HAP-1 (cell line): ENCODE data around the gene TSPAN2.
"Not testable (repeated sequence)": the region's sequence is repeated elsewhere in the genome, so short reads cannot be mapped to it uniquely, and the experiment has no call there.

Source experiments
- DNase-seq, 2 experiments: peaks; one replicate each; pipeline ENCODE4 v3.0.0-alpha.2; 2016 to 2020; ENCODE audit warnings: low spot score in 2 of 2
- H3K27me3 ChIP-seq: fragments of 250-450 bp; sonication (Bioruptor Pico); 2 replicates; pipeline ENCODE4 v1.5.1; 2020; ENCODE audit warnings: low read depth, mild to moderate bottlenecking, moderate library complexity
- H3K36me3 ChIP-seq: fragments of 250-450 bp; sonication (Bioruptor Pico); replicated peaks from 2 replicates; pipeline ENCODE4 v1.5.1; 2020; ENCODE audit warnings: mild to moderate bottlenecking
- H3K4me1 ChIP-seq: fragments of 250-450 bp; sonication (Bioruptor Pico); 2 replicates; pipeline ENCODE4 v1.5.1; 2020; ENCODE audit warnings: mild to moderate bottlenecking
- H3K4me3 ChIP-seq: fragments of 250-450 bp; sonication (Bioruptor Pico); 2 replicates; pipeline ENCODE4 v1.5.1; 2020; ENCODE audit warnings: mild to moderate bottlenecking, moderate library complexity
- H3K9me3 ChIP-seq: fragments of 250-450 bp; sonication (Bioruptor Pico); 2 replicates; pipeline ENCODE4 v1.5.1; 2020; ENCODE audit warnings: mild to moderate bottlenecking, moderate library complexity
- in situ Hi-C: fragments of 300-500 bp; cut with MboI; formaldehyde crosslinking; loops from 3 replicates; pipeline ENCODE4 v1.14.3; 2020; ENCODE audit warnings: low sequenced_read_pairs, inconsistent platforms, mixed read lengths

The TSPAN2 gene

GRCh38 chr1:115023593-115023992 is 65.7 kb downstream of the TSPAN2 start:
- Histone ChIP-seq H3K4me1 (no peaks in the 10 kb centered on the region), H3K36me3 (no peaks in the 10 kb centered on the region), H3K4me3 (no peak overlapping the region), H3K9me3 (no peaks in the 10 kb centered on the region), H3K27me3 (no peaks in the 10 kb centered on the region; the same call in 1 of the 2 replicates)
- DNase-seq, result no peak
- in situ Hi-C loops, result no loop called here

GRCh38 chr1:115021145-115021544 is 68.2 kb downstream of the TSPAN2 start:
- Histone ChIP-seq H3K27me3 (no peaks in the 10 kb centered on the region; the same call in 1 of the 2 replicates), H3K4me1 (no peaks in the 10 kb centered on the region), H3K36me3 (no peaks in the 10 kb centered on the region), H3K4me3 (no peak overlapping the region), H3K9me3 (no peaks in the 10 kb centered on the region)
- in situ Hi-C loops, result no loop called here
- no peak for DNase-seq

GRCh38 chr1:115019549-115019948 is 69.8 kb downstream of the TSPAN2 start:
- H3K36me3 ChIP-seq, H3K27me3 ChIP-seq, in situ Hi-C loops, H3K9me3 ChIP-seq, DNase-seq, H3K4me1 ChIP-seq, H3K4me3 ChIP-seq: not testable (repeated sequence)

- no peaks in the 10 kb centered on the region for H3K36me3 ChIP-seq
- no peaks in the 10 kb centered on the region for H3K4me1 ChIP-seq
- no peak overlapping the region for H3K4me3 ChIP-seq
- DNase-seq, result no peak
- in situ Hi-C loops, result no loop called here
- no peaks in the 10 kb centered on the region for H3K9me3 ChIP-seq
- no peaks in the 10 kb centered on the region for H3K27me3 ChIP-seq
Observed at GRCh38 chr1:115013792-115014191, 75.5 kb downstream of the TSPAN2 start.

- in situ Hi-C loops, result no loop called here
Observed at GRCh38 chr1:115012434-115012833, 76.9 kb downstream of the TSPAN2 start.

GRCh38 chr1:115012006-115012405 is 77.3 kb downstream of the TSPAN2 start:
- no peak for DNase-seq
- no peaks in the 10 kb centered on the region for H3K9me3 ChIP-seq

More at GRCh38 chr1:115012434-115012833, 76.9 kb downstream of the TSPAN2 start:
- Histone ChIP-seq H3K36me3 (no peaks in the 10 kb centered on the region), H3K4me3 (no peak overlapping the region), H3K4me1 (no peaks in the 10 kb centered on the region), H3K9me3 (no peaks in the 10 kb centered on the region), H3K27me3 (no peaks in the 10 kb centered on the region)
- DNase-seq, result no peak

GRCh38 chr1:115006191-115006590 is 83.1 kb downstream of the TSPAN2 start:
- Histone ChIP-seq H3K4me1 (no peaks in the 10 kb centered on the region), H3K4me3 (no peak overlapping the region), H3K9me3 (no peaks in the 10 kb centered on the region), H3K27me3 (0 out of 2 replicates have a peak, but pooled peaks cover 3% of the 10 kb centered on the region), H3K36me3 (no peaks in the 10 kb centered on the region)
- in situ Hi-C loops, result no loop called here
- DNase-seq, result no peak

More at GRCh38 chr1:115012006-115012405, 77.3 kb downstream of the TSPAN2 start:
- Histone ChIP-seq H3K4me3 (no peak overlapping the region), H3K4me1 (no peaks in the 10 kb centered on the region), H3K36me3 (no peaks in the 10 kb centered on the region), H3K27me3 (no peaks in the 10 kb centered on the region)
- in situ Hi-C loops, result no loop called here
